Astrocyte of the spinal cord (primary cell): ENCODE results near the gene ADAM8.

Experiments
- DNase-seq: peaks from one replicate; pipeline ENCODE4 v3.0.0; 2011; ENCODE audit warnings: low read depth, low spot score
- H3K4me3 ChIP-seq: 2 replicates; pipeline ENCODE4 v1.5.1; 2011; ENCODE audit warnings: low read depth, mild to moderate bottlenecking, low read length, moderate library complexity
- CTCF ChIP-seq: IDR thresholded peaks from 2 replicates; pipeline ENCODE4 v1.5.1; 2012; ENCODE audit warnings: low read depth, mild to moderate bottlenecking, low read length, inconsistent platforms
- in situ Hi-C: cut with HindIII; loops from 2 replicates; pipeline ENCODE4 v1.10.0; 2017; ENCODE audit warnings: low sequenced_read_pairs

Gene ADAM8

GRCh38 chr10:133251388-133252222, 25.1 kb downstream of the ADAM8 start:
- TF ChIP-seq CTCF = no peak
- in situ Hi-C loops = no loop called here
- no peak overlapping the region for H3K4me3 ChIP-seq
- no peak for DNase-seq

- TF ChIP-seq CTCF = no peak
- DNase-seq = no peak
- in situ Hi-C loops = no loop called here
- no peak overlapping the region for H3K4me3 ChIP-seq
Measured at GRCh38 chr10:133249975-133250754, 26.5 kb downstream of the ADAM8 start.

- no peak for TF ChIP-seq CTCF
Measured at GRCh38 chr10:133249094-133249780, 27.4 kb downstream of the ADAM8 start.

GRCh38 chr10:133248334-133248715, 28.3 kb downstream of the ADAM8 start:
- DNase-seq = no peak
- no peak for TF ChIP-seq CTCF
- in situ Hi-C loops = no loop called here
- no peak overlapping the region for H3K4me3 ChIP-seq

More at GRCh38 chr10:133249094-133249780, 27.4 kb downstream of the ADAM8 start:
- no peak overlapping the region for H3K4me3 ChIP-seq
- no peak for DNase-seq
- in situ Hi-C loops = no loop called here

- no peak for DNase-seq
- H3K4me3 ChIP-seq = no peak overlapping the region
- no peak for TF ChIP-seq CTCF
- in situ Hi-C loops = no loop called here
Measured at GRCh38 chr10:133247681-133248333, 28.9 kb downstream of the ADAM8 start.

GRCh38 chr10:133246236-133246626, 30.4 kb downstream of the ADAM8 start:
- DNase-seq = no peak
- in situ Hi-C loops = no loop called here
- TF ChIP-seq CTCF = no peak
- no peak overlapping the region for H3K4me3 ChIP-seq
